Hepatocyte (in vitro differentiated cells): ENCODE data around the gene OSMR.

Experiments
- CTCF ChIP-seq: fragments of 200-600 bp; sonication (generic); IDR thresholded peaks from 2 replicates; pipeline ENCODE4 v1.5.1; 2016; ENCODE audit warnings: antibody characterized with exemption, mild to moderate bottlenecking; ENCODE audit not compliant: poor library complexity
- EZH2 ChIP-seq: fragments of 200-600 bp; sonication (generic); IDR thresholded peaks from 2 replicates; pipeline ENCODE4 v1.6.1; 2016; ENCODE audit warnings: antibody characterized with exemption, mild to moderate bottlenecking, borderline replicate concordance
- EZH2phosphoT487 ChIP-seq: fragments of 200-600 bp; sonication (generic); IDR thresholded peaks from one replicate; pipeline ENCODE4 v1.6.1; 2018; ENCODE audit warnings: antibody characterized with exemption, mild to moderate bottlenecking, low read depth, moderate library complexity; ENCODE audit not compliant: unreplicated experiment, severe bottlenecking

GRCh38 chr5:38835887-38836286 is 9.9 kb upstream of the OSMR start:
- TF ChIP-seq CTCF (no peak), EZH2 (no peak), EZH2phosphoT487 (no peak)
